IPS-20b (cell line): ENCODE measurements around the gene MPL.

Experiments
- H3K27ac ChIP-seq: one replicate; pipeline ENCODE4 v1.5.1; 2013; ENCODE audit warnings: low read length
- H3K27me3 ChIP-seq: 2 replicates; pipeline ENCODE4 v1.6.1; 2013; ENCODE audit warnings: mild to moderate bottlenecking, low read length, inconsistent platforms; ENCODE audit not compliant: insufficient read depth
- H3K36me3 ChIP-seq: 2 replicates; pipeline ENCODE4 v1.6.1; 2013; ENCODE audit warnings: low read depth, mild to moderate bottlenecking, inconsistent platforms, low read length, moderate library complexity; ENCODE audit not compliant: insufficient read depth
- H3K4me1 ChIP-seq: 2 replicates; pipeline ENCODE4 v1.6.1; 2013; ENCODE audit warnings: mild to moderate bottlenecking, control low read depth, inconsistent platforms, low read length, moderate library complexity; ENCODE audit not compliant: insufficient read depth
- H3K4me3 ChIP-seq: 2 replicates; pipeline ENCODE4 v1.5.1; 2013; ENCODE audit warnings: mild to moderate bottlenecking, low read length, inconsistent platforms
- H3K9ac ChIP-seq: 2 replicates; pipeline ENCODE4 v1.6.1; 2013; ENCODE audit warnings: low read depth, mild to moderate bottlenecking, inconsistent platforms, low read length, moderate library complexity
- H3K9me3 ChIP-seq: 2 replicates; pipeline ENCODE4 v1.6.1; 2013; ENCODE audit warnings: mild to moderate bottlenecking, low read depth, low read length, inconsistent platforms; ENCODE audit not compliant: insufficient read depth

MPL gene

GRCh38 chr1:43376723-43377235 is 39.2 kb downstream of the MPL start:
- H3K4me1 ChIP-seq, result no peaks in the 10 kb centered on the region; the same call in 1 of the 2 replicates
- no peak overlapping the region for H3K9ac ChIP-seq
- H3K9me3 ChIP-seq, result no peaks in the 10 kb centered on the region
- no peaks in the 10 kb centered on the region for H3K27me3 ChIP-seq
- no peak overlapping the region for H3K27ac ChIP-seq
- no peak overlapping the region for H3K4me3 ChIP-seq
- no peaks in the 10 kb centered on the region for H3K36me3 ChIP-seq

- H3K9me3 ChIP-seq, result no peaks in the 10 kb centered on the region
- no peak overlapping the region for H3K9ac ChIP-seq
- H3K4me3 ChIP-seq, result no peak overlapping the region
- H3K27ac ChIP-seq, result no peak overlapping the region
- H3K4me1 ChIP-seq, result no peaks in the 10 kb centered on the region; the same call in 1 of the 2 replicates
- H3K36me3 ChIP-seq, result peaks cover 8% of the 10 kb centered on the region; the same call in 1 of the 2 replicates
- H3K27me3 ChIP-seq, result no peaks in the 10 kb centered on the region
Observed at GRCh38 chr1:43377831-43378230, 40.2 kb downstream of the MPL start.

GRCh38 chr1:43379476-43379875 is 41.9 kb downstream of the MPL start:
- H3K9me3 ChIP-seq, result no peaks in the 10 kb centered on the region
- no peaks in the 10 kb centered on the region; the same call in 1 of the 2 replicates for H3K4me1 ChIP-seq
- no peaks in the 10 kb centered on the region for H3K27me3 ChIP-seq
- no peak overlapping the region for H3K27ac ChIP-seq
- H3K9ac ChIP-seq, result no peak overlapping the region
- no peak overlapping the region for H3K4me3 ChIP-seq
- peaks cover 25% of the 10 kb centered on the region for H3K36me3 ChIP-seq

- no peak overlapping the region for H3K4me3 ChIP-seq
- peaks cover 46% of the 10 kb centered on the region for H3K36me3 ChIP-seq
- H3K27me3 ChIP-seq, result no peaks in the 10 kb centered on the region
- no peak overlapping the region for H3K27ac ChIP-seq
- H3K4me1 ChIP-seq, result no peaks in the 10 kb centered on the region; the same call in 1 of the 2 replicates
- H3K9ac ChIP-seq, result no peak overlapping the region
- H3K9me3 ChIP-seq, result no peaks in the 10 kb centered on the region
Observed at GRCh38 chr1:43381612-43382011, 44.0 kb downstream of the MPL start.

GRCh38 chr1:43382027-43382779 is 44.6 kb downstream of the MPL start:
- no peaks in the 10 kb centered on the region; the same call in 1 of the 2 replicates for H3K4me1 ChIP-seq
- H3K36me3 ChIP-seq, result peaks cover 52% of the 10 kb centered on the region
- no peak overlapping the region for H3K9ac ChIP-seq
- no peak overlapping the region for H3K27ac ChIP-seq
- H3K27me3 ChIP-seq, result no peaks in the 10 kb centered on the region
- H3K4me3 ChIP-seq, result no peak overlapping the region
- H3K9me3 ChIP-seq, result no peaks in the 10 kb centered on the region

- peaks cover 1% of the 10 kb centered on the region; the same call in 1 of the 2 replicates for H3K4me1 ChIP-seq
- no peaks in the 10 kb centered on the region for H3K9me3 ChIP-seq
- no peak overlapping the region for H3K9ac ChIP-seq
- no peaks in the 10 kb centered on the region for H3K27me3 ChIP-seq
- H3K4me3 ChIP-seq, result no peak overlapping the region
- H3K27ac ChIP-seq, result no peak overlapping the region
- peaks cover 59% of the 10 kb centered on the region for H3K36me3 ChIP-seq
Observed at GRCh38 chr1:43383449-43383848, 45.8 kb downstream of the MPL start.

GRCh38 chr1:43386676-43387075 is 49.1 kb downstream of the MPL start:
- Histone ChIP-seq H3K9ac (no peak overlapping the region), H3K27me3 (no peaks in the 10 kb centered on the region), H3K27ac (no peak overlapping the region), H3K36me3 (peaks cover 59% of the 10 kb centered on the region), H3K9me3 (no peaks in the 10 kb centered on the region), H3K4me3 (no peak overlapping the region), H3K4me1 (peaks cover 7% of the 10 kb centered on the region; the same call in 1 of the 2 replicates)

GRCh38 chr1:43387976-43388599 is 50.5 kb downstream of the MPL start:
- H3K4me3 ChIP-seq, result no peak overlapping the region
- H3K36me3 ChIP-seq, result peaks cover 49% of the 10 kb centered on the region
- H3K9ac ChIP-seq, result no peak overlapping the region

GRCh38 chr1:43388613-43389012 is 51.0 kb downstream of the MPL start:
- peak overlapping the region; percentile 90; the same call in 1 of the 2 replicates for H3K9ac ChIP-seq
- no peaks in the 10 kb centered on the region for H3K27me3 ChIP-seq
- H3K4me3 ChIP-seq, result peak overlapping the region; percentile 99
- no peaks in the 10 kb centered on the region for H3K9me3 ChIP-seq
- H3K4me1 ChIP-seq, result peaks cover 7% of the 10 kb centered on the region; the same call in 1 of the 2 replicates
- no peak overlapping the region for H3K27ac ChIP-seq
- peaks cover 43% of the 10 kb centered on the region for H3K36me3 ChIP-seq

More at GRCh38 chr1:43387976-43388599, 50.5 kb downstream of the MPL start:
- Histone ChIP-seq H3K27me3 (no peaks in the 10 kb centered on the region), H3K4me1 (peaks cover 7% of the 10 kb centered on the region; the same call in 1 of the 2 replicates), H3K27ac (no peak overlapping the region), H3K9me3 (no peaks in the 10 kb centered on the region)

- no peaks in the 10 kb centered on the region for H3K9me3 ChIP-seq
- peak within 1 kb of the TSS; percentile 55 for H3K27ac ChIP-seq
- H3K36me3 ChIP-seq, result peaks cover 33% of the 10 kb centered on the region
- H3K4me1 ChIP-seq, result peaks cover 7% of the 10 kb centered on the region; the same call in 1 of the 2 replicates
- peak within 1 kb of the TSS; percentile 99 for H3K4me3 ChIP-seq
- H3K27me3 ChIP-seq, result no peaks in the 10 kb centered on the region
- peak within 1 kb of the TSS; percentile 90 for H3K9ac ChIP-seq
Observed at GRCh38 chr1:43389326-43390313, 52.0 kb downstream of the MPL start, which contains the start of the genes MED8 and SZT2. Gene MED8, minus strand, starts transcription at chr1:43389800. Its CDS starts 36 bp downstream, at chr1:43389764. Gene SZT2, plus strand, starts transcription at chr1:43389899. Its CDS starts 70 bp downstream, at chr1:43389969.

GRCh38 chr1:43392702-43393101 is 55.1 kb downstream of the MPL start:
- H3K9ac ChIP-seq, result no peak overlapping the region
- H3K27ac ChIP-seq, result no peak overlapping the region
- no peak overlapping the region for H3K4me3 ChIP-seq
- peaks cover 7% of the 10 kb centered on the region; the same call in 1 of the 2 replicates for H3K4me1 ChIP-seq
- no peaks in the 10 kb centered on the region for H3K27me3 ChIP-seq
- H3K9me3 ChIP-seq, result no peaks in the 10 kb centered on the region
- peaks cover 3% of the 10 kb centered on the region; the same call in 1 of the 2 replicates for H3K36me3 ChIP-seq
